NCI-H1048 (cell line): Measurements from ENCODE around the gene PTPRN2.
"Not testable (repeated sequence)": the region's sequence is repeated elsewhere in the genome, so short reads cannot be mapped to it uniquely, and the experiment has no call there.

Experiments
- DNase-seq: peaks from one replicate; lab custom pipeline; 2025; lab: John Stamatoyannopoulos, UW

PTPRN2 gene

GRCh38 chr7:157718303-157719007 is 869.2 kb downstream of the PTPRN2 start:
- no peak for DNase-seq

- DNase-seq, result no peak
Observed at GRCh38 chr7:157717211-157718174, 870.1 kb downstream of the PTPRN2 start.

- DNase-seq, result no peak
Observed at GRCh38 chr7:157715938-157716280, 871.7 kb downstream of the PTPRN2 start.

GRCh38 chr7:157715071-157715937 is 872.3 kb downstream of the PTPRN2 start:
- DNase-seq, result no peak

- no peak for DNase-seq
Observed at GRCh38 chr7:157714166-157715070, 873.2 kb downstream of the PTPRN2 start.

GRCh38 chr7:157713591-157713990 is 874.0 kb downstream of the PTPRN2 start:
- no peak for DNase-seq

GRCh38 chr7:157712666-157713235 is 874.9 kb downstream of the PTPRN2 start:
- DNase-seq, result no peak

- DNase-seq, result no peak
Observed at GRCh38 chr7:157711353-157711888, 876.2 kb downstream of the PTPRN2 start.

GRCh38 chr7:157710396-157710795 is 877.2 kb downstream of the PTPRN2 start:
- DNase-seq, result no peak

- no peak for DNase-seq
Observed at GRCh38 chr7:157709531-157710251, 877.9 kb downstream of the PTPRN2 start.

GRCh38 chr7:157708919-157709295 is 878.7 kb downstream of the PTPRN2 start:
- DNase-seq, result no peak

GRCh38 chr7:157707983-157708918 is 879.4 kb downstream of the PTPRN2 start:
- no peak for DNase-seq

GRCh38 chr7:157704365-157704764 is 883.3 kb downstream of the PTPRN2 start:
- DNase-seq, result no peak

- no peak for DNase-seq
Observed at GRCh38 chr7:157703534-157704195, 884.0 kb downstream of the PTPRN2 start.

- no peak for DNase-seq
Observed at GRCh38 chr7:157703131-157703530, 884.5 kb downstream of the PTPRN2 start.

- DNase-seq, result no peak
Observed at GRCh38 chr7:157702311-157703023, 885.2 kb downstream of the PTPRN2 start.

GRCh38 chr7:157701395-157702180 is 886.0 kb downstream of the PTPRN2 start:
- not testable (repeated sequence) for DNase-seq
